ENCODE data around the gene NHSL2. TPM values are rescaled to one million over a fixed set of nuclear protein-coding genes. Genes with fewer than 3 reads are reported as not detected.
"Not testable (repeated sequence)": the region's sequence is repeated elsewhere in the genome, so short reads cannot be mapped to it uniquely, and the experiment has no call there.

Gene NHSL2
- total RNA-seq, 1 donor from 2014 or later, result 12.7 TPM

- ATAC-seq (peak in 1 of 2 donors; percentile 42), DNase-seq (no peak)
- peak overlapping the region; percentile 19 for H3K4me3 ChIP-seq
- no peak for TF ChIP-seq CTCF (IDR thresholded peaks at IDR 0.05)
- H3K36me3 ChIP-seq, result no peaks in the 10 kb centered on the region
- no peaks in the 10 kb centered on the region for H3K27me3 ChIP-seq (ENCODE audit: low read depth)
- no peaks in the 10 kb centered on the region for H3K4me1 ChIP-seq
- H3K9me3 ChIP-seq, result no peaks in the 10 kb centered on the region
- H3K27ac ChIP-seq, result no peak overlapping the region
- intact Hi-C loops (cut with DNase I), result no loop called here
Measured at GRCh38 chrX:72169008-72169728, 258.5 kb downstream of the NHSL2 start.

- H3K9me3 ChIP-seq; H3K27me3 ChIP-seq (ENCODE audit: low read depth); H3K4me1 ChIP-seq; intact Hi-C loops (cut with DNase I); ATAC-seq; DNase-seq; H3K27ac ChIP-seq; H3K4me3 ChIP-seq; H3K36me3 ChIP-seq: not testable (repeated sequence)
Measured at GRCh38 chrX:72176289-72176688, 265.6 kb downstream of the NHSL2 start.

- Histone ChIP-seq H3K4me3 (no peak overlapping the region), H3K27me3 (ENCODE audit: low read depth) (no peaks in the 10 kb centered on the region), H3K36me3 (no peaks in the 10 kb centered on the region), H3K27ac (no peak overlapping the region), H3K4me1 (no peaks in the 10 kb centered on the region), H3K9me3 (no peaks in the 10 kb centered on the region)
- intact Hi-C loops (cut with DNase I), result no loop called here
- ATAC-seq (no peak), DNase-seq (no peak)
- TF ChIP-seq CTCF (IDR thresholded peaks at IDR 0.05), result no peak
Measured at GRCh38 chrX:72176981-72177380, 266.3 kb downstream of the NHSL2 start.

GRCh38 chrX:72180539-72180938 lies 269.9 kb downstream of the NHSL2 start:
- ATAC-seq, result no peak
- Histone ChIP-seq H3K4me1 (peaks cover 7% of the 10 kb centered on the region), H3K4me3 (peak overlapping the region; percentile 75), H3K36me3 (no peaks in the 10 kb centered on the region), H3K9me3 (no peaks in the 10 kb centered on the region), H3K27ac (peak overlapping the region; percentile 81), H3K27me3 (ENCODE audit: low read depth) (no peaks in the 10 kb centered on the region)
- intact Hi-C loops (cut with DNase I), result no loop called here
- no peak for DNase-seq
- no peak for TF ChIP-seq CTCF (IDR thresholded peaks at IDR 0.05)

- TF ChIP-seq CTCF (IDR thresholded peaks at IDR 0.05), result no peak
- Histone ChIP-seq H3K9me3 (no peaks in the 10 kb centered on the region), H3K4me1 (peaks cover 7% of the 10 kb centered on the region), H3K27me3 (ENCODE audit: low read depth) (no peaks in the 10 kb centered on the region), H3K36me3 (no peaks in the 10 kb centered on the region), H3K27ac (peak within 1 kb of the TSS; percentile 81), H3K4me3 (peak within 1 kb of the TSS; percentile 75)
- ATAC-seq, result peak; percentile 98 to 99
- DNase-seq, result peak; percentile 91
- intact Hi-C loops (cut with DNase I), result no loop called here
Measured at GRCh38 chrX:72181178-72182125, 270.8 kb downstream of the NHSL2 start, which contains the start of gene PIN4. PIN4 (plus strand) TSS chrX:72181757; CDS start chrX:72181786, 29 bp downstream.

Data from lower lobe of right lung (tissue), 2 donors.